HUDEP-2 (cell line): ENCODE data around the gene ABO.
"Not testable (repeated sequence)": the region's sequence is repeated elsewhere in the genome, so short reads cannot be mapped to it uniquely, and the experiment has no call there.

Experiments used
- DNase-seq, 76 experiments: peaks; one replicate each; lab custom pipeline; 2025; ENCODE audit not compliant: unreplicated experiment in 76 of 76; lab: John Stamatoyannopoulos, UW

ABO gene

GRCh38 chr9:133275105-133276000 is at the start of gene ABO:
TSS of gene ABO (minus strand) at chr9:133275201.
- peak in 4 of 76 experiments; percentile 6 to 25 (median 14) for DNase-seq

GRCh38 chr9:133323991-133324703 is 49.1 kb upstream of the ABO start:
- DNase-seq = no peak

- DNase-seq = no peak
Observed at GRCh38 chr9:133323211-133323610, 48.2 kb upstream of the ABO start.

GRCh38 chr9:133322701-133323100 is 47.7 kb upstream of the ABO start:
- DNase-seq = no peak

- DNase-seq = no peak
Observed at GRCh38 chr9:133321411-133321935, 46.5 kb upstream of the ABO start.

- no peak for DNase-seq
Observed at GRCh38 chr9:133320421-133320881, 45.5 kb upstream of the ABO start.

- not testable (repeated sequence) for DNase-seq
Observed at GRCh38 chr9:133317551-133317950, 42.5 kb upstream of the ABO start.

GRCh38 chr9:133315997-133316396 is 41.0 kb upstream of the ABO start:
- no peak for DNase-seq

- no peak for DNase-seq
Observed at GRCh38 chr9:133309608-133310007, 34.6 kb upstream of the ABO start.

- no peak for DNase-seq
Observed at GRCh38 chr9:133307301-133307700, 32.3 kb upstream of the ABO start.

- DNase-seq = no peak
Observed at GRCh38 chr9:133306242-133307204, 31.5 kb upstream of the ABO start.

- no peak for DNase-seq
Observed at GRCh38 chr9:133305731-133306130, 30.7 kb upstream of the ABO start.

GRCh38 chr9:133304477-133305377 is 29.7 kb upstream of the ABO start:
- DNase-seq = no peak

GRCh38 chr9:133304158-133304470 is 29.1 kb upstream of the ABO start:
- no peak for DNase-seq

GRCh38 chr9:133303266-133304157 is 28.5 kb upstream of the ABO start:
- no peak for DNase-seq

GRCh38 chr9:133301253-133302230 is 26.5 kb upstream of the ABO start:
- DNase-seq = no peak

- not testable (repeated sequence) for DNase-seq
Observed at GRCh38 chr9:133299996-133300395, 25.0 kb upstream of the ABO start.
